Neural progenitor cell (in vitro differentiated cells): Measurements from ENCODE around the gene USP34. TPM values are rescaled to one million over a fixed set of nuclear protein-coding genes. Genes with fewer than 3 reads are reported as not detected.
"Not testable (repeated sequence)": the region's sequence is repeated elsewhere in the genome, so short reads cannot be mapped to it uniquely, and the experiment has no call there.

Source experiments
- DNase-seq: peaks from one replicate; pipeline ENCODE4 v3.0.0-alpha.2; 2016; ENCODE audit warnings: low spot score
- H2AFZ ChIP-seq: fragments of 200-600 bp; sonication (generic); replicated peaks from 2 replicates; pipeline ENCODE4 v1.6.1; 2016; ENCODE audit warnings: antibody characterized with exemption
- H3F3A ChIP-seq: fragments of 200-600 bp; sonication (generic); 2 replicates; pipeline ENCODE4 v1.6.1; 2016; ENCODE audit warnings: antibody characterized with exemption, low read depth
- H3K27ac ChIP-seq: fragments of 200-600 bp; sonication (generic); 2 replicates; pipeline ENCODE4 v1.5.1; 2016; ENCODE audit warnings: mild to moderate bottlenecking
- H3K27me3 ChIP-seq: fragments of 200-600 bp; sonication (generic); 2 replicates; pipeline ENCODE4 v1.6.1; 2016; ENCODE audit warnings: mild to moderate bottlenecking, moderate library complexity
- H3K36me3 ChIP-seq: fragments of 200-600 bp; sonication (generic); 2 replicates; pipeline ENCODE4 v1.5.1; 2016
- H3K4me1 ChIP-seq: fragments of 200-600 bp; sonication (generic); 2 replicates; pipeline ENCODE4 v1.6.1; 2016; ENCODE audit warnings: mixed run types
- H3K4me2 ChIP-seq: fragments of 200-600 bp; sonication (generic); 2 replicates; pipeline ENCODE4 v1.6.1; 2016
- H3K4me3 ChIP-seq: fragments of 200-600 bp; sonication (generic); 2 replicates; pipeline ENCODE4 v1.5.1; 2016
- H3K79me2 ChIP-seq: fragments of 200-600 bp; sonication (generic); 2 replicates; pipeline ENCODE4 v1.6.1; 2016; ENCODE audit warnings: low read depth
- H3K9ac ChIP-seq: fragments of 200-600 bp; sonication (generic); 2 replicates; pipeline ENCODE4 v1.6.1; 2016
- H3K9me3 ChIP-seq: fragments of 200-600 bp; sonication (generic); 2 replicates; pipeline ENCODE4 v1.5.1; 2016; ENCODE audit warnings: low read depth
- H4K20me1 ChIP-seq: fragments of 200-600 bp; sonication (generic); 2 replicates; pipeline ENCODE4 v1.6.1; 2016; ENCODE audit warnings: low read depth
- H3K27ac Mint-ChIP-seq: 3 replicates; pipeline ENCODE4 v1.8.0; 2021; ENCODE audit warnings: mixed read lengths
- H3K27me3 Mint-ChIP-seq: 2 replicates; pipeline ENCODE4 v1.8.0; 2022; ENCODE audit warnings: low read depth, mild to moderate bottlenecking, inconsistent platforms, moderate library complexity, mixed read lengths; ENCODE audit not compliant: insufficient read depth
- H3K36me3 Mint-ChIP-seq: 3 replicates; pipeline ENCODE4 v1.8.0; 2021; ENCODE audit warnings: mixed read lengths
- H3K4me1 Mint-ChIP-seq: 3 replicates; pipeline ENCODE4 v1.8.0; 2021; ENCODE audit warnings: mixed read lengths
- H3K4me3 Mint-ChIP-seq: 3 replicates; pipeline ENCODE4 v1.8.0; 2021; ENCODE audit warnings: mild to moderate bottlenecking, moderate library complexity, mixed read lengths
- H3K9me3 Mint-ChIP-seq: 3 replicates; pipeline ENCODE4 v1.8.0; 2020; ENCODE audit warnings: mixed read lengths
- EZH2 ChIP-seq: fragments of 200-600 bp; sonication (generic); IDR thresholded peaks from 2 replicates; pipeline ENCODE4 v1.6.1; 2017; ENCODE audit warnings: antibody characterized with exemption, mild to moderate bottlenecking, moderate library complexity
- EZH2phosphoT487 ChIP-seq: fragments of 200-600 bp; sonication (generic); IDR thresholded peaks from 2 replicates; pipeline ENCODE4 v1.6.1; 2017; ENCODE audit warnings: antibody characterized with exemption
- total RNA-seq: library from RNA; depleted of rRNA; stranded (reverse); fragments of >200 nt; gene quantifications from 2 replicates; pipeline ENCODE4 v1.2.3, GENCODE V29; 2015; ENCODE audit warnings: low replicate concordance
- TF ChIP-seq, protein P1 (sequence below): fragments of 200-600 bp; sonication (generic); IDR thresholded peaks from 2 replicates; pipeline ENCODE4 v1.5.1; 2017; ENCODE audit warnings: antibody characterized with exemption, mild to moderate bottlenecking

Gene USP34
- total RNA-seq, 1 donor from 2014 or later: 162 TPM

DNA sequence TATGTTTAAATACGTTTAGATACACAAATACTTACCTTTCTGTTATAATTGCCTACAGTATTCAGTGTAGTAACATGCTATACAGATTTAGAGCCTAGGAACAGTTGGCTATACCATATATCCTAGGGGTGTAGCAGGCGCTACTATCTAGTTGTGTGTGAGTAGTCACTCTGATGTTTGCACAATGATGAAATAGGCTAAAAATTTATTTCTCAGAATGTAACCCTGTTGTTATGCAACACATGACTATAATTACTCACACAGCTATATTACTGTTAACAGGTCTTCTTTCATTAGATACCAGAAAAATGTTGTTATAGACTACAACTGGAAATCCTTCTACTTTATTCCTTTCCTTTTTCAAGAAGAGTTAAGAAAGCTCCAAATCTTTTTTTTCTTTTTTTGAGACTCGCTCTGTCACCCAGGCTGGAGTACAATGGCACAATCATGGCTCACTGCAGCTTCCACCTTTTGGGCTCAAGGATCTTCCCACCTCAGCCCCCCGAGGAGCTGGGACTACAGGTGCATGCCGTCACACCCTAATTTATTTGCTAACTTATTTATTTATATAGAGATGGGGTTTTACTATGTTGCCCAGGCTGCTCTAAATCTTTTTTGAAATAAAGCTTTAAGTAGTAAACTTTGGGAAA lies 260.4 kb downstream of the USP34 start:
- H4K20me1 ChIP-seq: no peaks in the 10 kb centered on the region
- H3K4me1 ChIP-seq: peaks cover 10% of the 10 kb centered on the region
- Mint-ChIP-seq H3K27me3 (no peaks in the 10 kb centered on the region), H3K27ac (no peak overlapping the region), H3K4me1 (no peaks in the 10 kb centered on the region), H3K4me3 (no peak overlapping the region), H3K9me3 (no peaks in the 10 kb centered on the region), H3K36me3 (peaks cover 11% of the 10 kb centered on the region)
- no peaks in the 10 kb centered on the region for H3K79me2 ChIP-seq
- H3K9ac ChIP-seq: no peak overlapping the region
- no peak overlapping the region for H3K27ac ChIP-seq
- H3K4me2 ChIP-seq: no peak overlapping the region
- no peaks in the 10 kb centered on the region for H3K9me3 ChIP-seq
- H3K27me3 ChIP-seq: no peaks in the 10 kb centered on the region
- H3K36me3 ChIP-seq: peaks cover 18% of the 10 kb centered on the region
- no peak overlapping the region for H3K4me3 ChIP-seq
- TF ChIP-seq EZH2 (no peak), EZH2phosphoT487 (no peak)
- TF ChIP-seq, protein P1, sequence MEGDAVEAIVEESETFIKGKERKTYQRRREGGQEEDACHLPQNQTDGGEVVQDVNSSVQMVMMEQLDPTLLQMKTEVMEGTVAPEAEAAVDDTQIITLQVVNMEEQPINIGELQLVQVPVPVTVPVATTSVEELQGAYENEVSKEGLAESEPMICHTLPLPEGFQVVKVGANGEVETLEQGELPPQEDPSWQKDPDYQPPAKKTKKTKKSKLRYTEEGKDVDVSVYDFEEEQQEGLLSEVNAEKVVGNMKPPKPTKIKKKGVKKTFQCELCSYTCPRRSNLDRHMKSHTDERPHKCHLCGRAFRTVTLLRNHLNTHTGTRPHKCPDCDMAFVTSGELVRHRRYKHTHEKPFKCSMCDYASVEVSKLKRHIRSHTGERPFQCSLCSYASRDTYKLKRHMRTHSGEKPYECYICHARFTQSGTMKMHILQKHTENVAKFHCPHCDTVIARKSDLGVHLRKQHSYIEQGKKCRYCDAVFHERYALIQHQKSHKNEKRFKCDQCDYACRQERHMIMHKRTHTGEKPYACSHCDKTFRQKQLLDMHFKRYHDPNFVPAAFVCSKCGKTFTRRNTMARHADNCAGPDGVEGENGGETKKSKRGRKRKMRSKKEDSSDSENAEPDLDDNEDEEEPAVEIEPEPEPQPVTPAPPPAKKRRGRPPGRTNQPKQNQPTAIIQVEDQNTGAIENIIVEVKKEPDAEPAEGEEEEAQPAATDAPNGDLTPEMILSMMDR: no peak
- DNase-seq: no peak
- no peak overlapping the region for H2AFZ ChIP-seq
- H3F3A ChIP-seq: no peaks in the 10 kb centered on the region

DNA sequence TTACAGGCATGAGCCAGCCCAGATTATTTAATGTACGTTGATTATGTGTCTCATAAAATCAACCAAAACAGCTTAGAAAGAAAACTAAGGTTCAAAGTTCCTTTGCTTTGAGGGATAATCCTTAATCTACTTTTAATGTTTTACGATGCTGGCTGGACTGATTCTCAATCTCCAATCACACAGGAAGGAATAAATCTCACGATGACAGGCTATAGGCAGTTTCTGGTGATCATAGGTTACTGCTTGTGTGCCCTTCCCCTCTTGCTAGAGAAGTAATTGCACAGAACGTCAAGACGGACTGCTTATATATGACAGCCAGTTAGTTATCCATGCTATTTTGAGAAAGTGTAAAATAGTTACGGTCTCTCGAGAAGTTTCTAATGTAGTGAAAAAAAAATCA lies 265.8 kb downstream of the USP34 start:
- no peak for DNase-seq

DNA sequence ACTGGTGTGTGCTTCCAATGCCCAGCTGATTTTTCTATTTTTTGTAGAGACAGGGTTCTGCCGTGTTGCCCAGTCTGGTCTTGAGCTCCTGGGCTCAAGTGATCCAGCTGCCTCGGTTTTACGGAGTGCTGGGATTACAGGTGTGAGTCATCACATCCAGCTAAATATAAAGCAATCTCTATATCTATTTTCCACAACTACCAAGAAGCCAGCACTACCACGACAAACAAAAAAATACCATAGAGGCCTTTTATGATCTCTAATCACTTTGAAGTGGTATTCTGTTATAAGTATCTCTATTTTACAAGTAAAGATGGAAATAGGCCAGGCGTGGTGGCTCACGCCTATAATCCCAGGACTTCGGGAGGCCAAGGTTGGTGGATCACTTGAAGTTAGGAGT lies 274.2 kb downstream of the USP34 start:
- H3K9me3 Mint-ChIP-seq: no peaks in the 10 kb centered on the region
- H3K36me3 Mint-ChIP-seq: peaks cover 20% of the 10 kb centered on the region

More for the DNA sequence above, 265.8 kb downstream of the USP34 start:
- Histone ChIP-seq H4K20me1 (no peaks in the 10 kb centered on the region), H3K79me2 (no peaks in the 10 kb centered on the region), H3K27me3 (no peaks in the 10 kb centered on the region), H2AFZ (no peak overlapping the region), H3K9ac (no peak overlapping the region), H3K27ac (no peak overlapping the region), H3K4me1 (peaks cover 10% of the 10 kb centered on the region), H3K9me3 (no peaks in the 10 kb centered on the region), H3F3A (no peaks in the 10 kb centered on the region), H3K4me2 (no peak overlapping the region), H3K4me3 (no peak overlapping the region), H3K36me3 (peaks cover 20% of the 10 kb centered on the region)
- Mint-ChIP-seq H3K36me3 (peaks cover 28% of the 10 kb centered on the region), H3K4me1 (no peaks in the 10 kb centered on the region), H3K9me3 (no peaks in the 10 kb centered on the region), H3K27ac (no peak overlapping the region), H3K4me3 (no peak overlapping the region), H3K27me3 (no peaks in the 10 kb centered on the region)
- TF ChIP-seq EZH2phosphoT487 (no peak), EZH2 (no peak)
- TF ChIP-seq, protein P1: no peak

DNA sequence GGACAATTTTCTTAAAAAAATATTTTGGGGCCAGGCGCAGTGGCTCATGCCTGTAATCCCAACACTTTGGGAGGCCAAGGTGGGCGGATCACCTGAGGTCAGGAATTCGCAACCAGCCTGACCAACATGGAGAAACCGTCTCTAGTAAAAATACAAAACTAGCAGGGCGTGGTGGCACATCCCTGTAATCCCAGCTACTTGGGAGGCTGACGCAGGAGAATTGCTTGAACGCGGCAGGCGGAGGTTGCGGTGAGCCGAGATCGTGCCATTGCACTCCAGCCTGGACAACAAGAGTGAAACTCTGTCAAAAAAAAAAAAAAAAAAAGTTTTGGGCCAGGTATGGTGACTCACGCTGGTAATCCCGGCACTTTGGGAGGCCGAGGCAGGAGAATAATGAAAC lies 276.2 kb downstream of the USP34 start:
- H3K79me2 ChIP-seq, H3K27ac ChIP-seq, H3K9me3 Mint-ChIP-seq, H3K4me1 Mint-ChIP-seq, H3K4me1 ChIP-seq, H3K4me2 ChIP-seq, H3K9ac ChIP-seq, H3K4me3 ChIP-seq, H3K27ac Mint-ChIP-seq, H3K27me3 Mint-ChIP-seq, H4K20me1 ChIP-seq, H3K27me3 ChIP-seq, H3K4me3 Mint-ChIP-seq, H2AFZ ChIP-seq, DNase-seq, H3K9me3 ChIP-seq: not testable (repeated sequence)
- H3K36me3 Mint-ChIP-seq: peaks cover 25% of the 10 kb centered on the region
- Histone ChIP-seq H3F3A (peaks cover 12% of the 10 kb centered on the region), H3K36me3 (peaks cover 17% of the 10 kb centered on the region)

More for the DNA sequence above, 274.2 kb downstream of the USP34 start:
- H3K27ac ChIP-seq: no peak overlapping the region
- H3K79me2 ChIP-seq: no peaks in the 10 kb centered on the region
- TF ChIP-seq, protein P1: no peak
- no peak for TF ChIP-seq EZH2
- no peak for TF ChIP-seq EZH2phosphoT487
- Mint-ChIP-seq H3K27ac (no peak overlapping the region), H3K27me3 (peaks cover 4% of the 10 kb centered on the region), H3K4me3 (no peak overlapping the region), H3K4me1 (no peaks in the 10 kb centered on the region)
- no peaks in the 10 kb centered on the region for H3K4me1 ChIP-seq
- no peak overlapping the region for H3K9ac ChIP-seq
- no peaks in the 10 kb centered on the region for H3K9me3 ChIP-seq
- no peak overlapping the region for H3K4me3 ChIP-seq
- peaks cover 4% of the 10 kb centered on the region for H3K36me3 ChIP-seq
- no peak overlapping the region for H2AFZ ChIP-seq
- H4K20me1 ChIP-seq: no peaks in the 10 kb centered on the region
- no peak for DNase-seq
- H3K4me2 ChIP-seq: no peak overlapping the region
- peaks cover 10% of the 10 kb centered on the region for H3F3A ChIP-seq
- no peaks in the 10 kb centered on the region for H3K27me3 ChIP-seq
